DMS153 (cell line): Measurements from ENCODE around the gene TBX5.

ENCODE experiments used
- DNase-seq: peaks from one replicate; lab custom pipeline; 2025; lab: John Stamatoyannopoulos, UW

The TBX5 gene

DNA sequence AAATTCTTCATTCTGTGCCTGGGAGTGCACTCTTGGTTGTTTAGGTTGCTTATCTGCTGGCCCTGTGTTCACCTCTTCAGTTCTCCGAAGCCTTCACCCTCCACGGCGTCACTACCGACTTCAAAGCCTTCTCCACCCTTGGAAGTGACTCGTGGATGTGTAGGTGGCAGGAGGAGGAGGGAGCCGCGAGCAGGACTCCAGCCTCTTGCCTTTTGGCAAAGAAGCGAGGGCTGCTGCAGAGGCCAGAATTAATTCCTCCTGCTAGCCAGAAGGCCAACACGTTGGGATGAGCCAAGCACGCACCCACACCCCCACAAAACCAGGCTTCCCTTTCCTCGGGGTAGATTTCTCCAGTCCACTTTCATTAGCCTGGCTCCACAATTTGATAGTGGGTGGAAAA is 86.5 kb downstream of the TBX5 start:
- DNase-seq = no peak

DNA sequence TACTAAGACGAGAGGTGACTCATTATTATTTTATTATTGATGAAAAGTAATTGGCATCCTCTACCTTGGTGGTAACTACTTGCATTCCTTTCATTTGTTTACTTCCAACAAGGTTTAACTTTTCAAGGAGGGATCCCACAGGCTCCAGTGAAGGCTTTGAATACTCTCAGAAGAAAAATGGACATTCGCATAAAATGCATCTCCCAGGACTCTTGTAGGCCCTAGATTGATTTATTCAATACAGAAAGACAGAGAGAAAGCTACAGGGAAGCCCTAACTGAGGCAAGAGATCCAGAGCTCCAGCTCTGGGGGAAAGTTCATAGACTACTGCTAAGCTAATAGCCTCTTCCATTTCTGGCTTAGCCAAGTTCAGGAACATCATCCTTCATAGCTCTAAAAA is 87.0 kb downstream of the TBX5 start:
- DNase-seq = no peak

- no peak for DNase-seq
These were observed 89.9 kb downstream of the TBX5 start for GRCh38 chr12:114316076-114316475.

DNA sequence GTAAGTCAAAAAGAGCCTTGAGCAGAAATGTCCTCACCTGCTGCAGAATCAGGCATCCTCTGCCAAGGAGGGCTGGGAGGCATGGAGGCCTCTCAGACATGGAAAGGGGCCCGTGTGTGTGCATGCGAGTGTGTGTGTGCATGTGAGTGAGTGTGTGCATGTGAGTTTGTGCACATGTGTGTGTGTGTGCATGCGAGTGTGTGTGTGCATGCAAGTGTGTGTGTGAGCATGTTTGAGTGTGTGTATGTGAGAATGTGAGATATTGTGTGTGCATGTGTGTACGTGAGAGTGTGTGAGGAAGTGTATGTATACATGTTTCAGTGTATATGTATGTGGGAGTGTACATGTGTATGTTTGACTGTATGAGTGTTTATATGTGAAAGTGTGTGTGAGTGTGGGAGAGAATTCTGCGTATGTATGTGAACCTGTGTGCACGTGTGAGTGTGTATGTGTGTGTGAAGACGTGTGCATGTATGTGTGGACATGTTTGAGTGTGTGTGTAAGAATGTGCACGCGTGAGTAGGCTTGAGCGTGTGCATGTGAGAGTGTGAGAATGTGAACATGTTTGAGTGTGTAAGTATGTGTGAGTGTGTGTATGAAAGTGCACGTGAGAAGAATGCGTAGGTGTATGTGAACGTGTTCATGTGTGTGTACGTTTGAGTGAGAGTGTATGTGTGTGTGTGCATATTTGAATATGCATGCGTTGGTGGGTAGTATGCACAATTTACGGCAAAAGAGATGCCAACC is 90.8 kb downstream of the TBX5 start:
- no peak for DNase-seq

DNA sequence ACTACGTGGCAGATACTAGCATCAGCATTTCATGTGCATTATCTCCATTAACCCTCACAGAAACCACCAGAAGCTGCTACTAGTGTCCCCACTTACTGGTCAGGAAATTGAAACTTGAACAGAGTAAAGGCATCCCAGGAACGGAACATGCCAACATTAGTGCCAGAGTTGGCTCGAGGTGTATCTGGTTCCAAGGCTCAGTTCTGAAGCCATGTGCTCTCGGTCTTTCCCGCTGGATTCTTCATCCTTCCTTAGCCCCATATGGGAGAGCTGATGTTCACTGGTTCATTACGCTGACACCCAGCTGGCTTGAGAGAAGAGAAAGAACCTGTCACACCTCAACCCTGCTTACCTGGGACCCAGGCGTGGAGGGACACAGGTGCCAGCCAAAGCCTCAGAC is 91.5 kb downstream of the TBX5 start:
- no peak for DNase-seq

- no peak for DNase-seq
These were observed 92.0 kb downstream of the TBX5 start for GRCh38 chr12:114313910-114314309.

- DNase-seq = no peak
These were observed 94.0 kb downstream of the TBX5 start for GRCh38 chr12:114311974-114312373.

DNA sequence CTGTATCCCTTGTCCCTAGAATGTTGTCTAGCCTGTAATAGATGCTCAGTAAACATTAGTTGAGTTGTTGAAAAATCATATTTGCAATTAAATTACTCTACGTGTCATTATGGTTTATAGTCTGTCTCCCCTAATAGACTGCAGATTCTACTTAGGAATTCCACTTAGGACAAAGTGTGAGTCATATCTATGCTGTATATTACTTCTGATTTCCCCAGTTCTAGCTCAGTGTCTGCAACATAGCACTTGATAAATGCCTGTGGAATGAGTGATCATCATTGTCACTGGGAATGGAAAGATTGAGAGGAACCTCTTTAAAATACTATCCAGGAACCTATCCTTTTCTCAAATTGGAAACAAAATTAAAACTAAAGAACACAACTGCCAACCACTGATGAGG is 99.3 kb downstream of the TBX5 start:
- DNase-seq = no peak

DNA sequence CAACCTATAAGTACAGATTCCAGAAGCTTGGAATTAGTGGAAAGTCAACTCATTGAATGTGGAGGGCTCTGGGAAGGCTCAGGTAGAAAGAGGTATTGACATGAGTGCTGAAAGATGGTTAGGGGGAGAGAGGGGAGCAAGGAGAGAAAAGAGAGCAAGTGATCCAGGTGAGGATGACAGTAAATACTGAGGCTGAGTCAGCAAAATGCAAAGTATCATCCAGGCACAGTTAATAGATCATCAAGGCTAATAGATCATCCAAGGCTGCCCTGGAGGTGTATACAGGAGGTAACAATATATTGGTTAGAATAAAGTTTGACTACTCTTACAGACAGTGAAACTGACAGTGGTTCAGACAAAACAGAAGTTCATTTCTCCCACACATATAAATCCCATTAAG is 100.5 kb downstream of the TBX5 start:
- no peak for DNase-seq
